Suppressor macrophage treated with lipopolysaccharide for 1 hour (primary cell): Measurements from ENCODE around the gene TTBK1.
A peak's percentile ranks its signal among the peaks of the same experiment; 100 is the strongest.

Experiments used
- DNase-seq, 3 donors: peaks; one replicate each; pipeline ENCODE4 v3.0.0-alpha.2; 2020 to 2022

Gene TTBK1

DNA sequence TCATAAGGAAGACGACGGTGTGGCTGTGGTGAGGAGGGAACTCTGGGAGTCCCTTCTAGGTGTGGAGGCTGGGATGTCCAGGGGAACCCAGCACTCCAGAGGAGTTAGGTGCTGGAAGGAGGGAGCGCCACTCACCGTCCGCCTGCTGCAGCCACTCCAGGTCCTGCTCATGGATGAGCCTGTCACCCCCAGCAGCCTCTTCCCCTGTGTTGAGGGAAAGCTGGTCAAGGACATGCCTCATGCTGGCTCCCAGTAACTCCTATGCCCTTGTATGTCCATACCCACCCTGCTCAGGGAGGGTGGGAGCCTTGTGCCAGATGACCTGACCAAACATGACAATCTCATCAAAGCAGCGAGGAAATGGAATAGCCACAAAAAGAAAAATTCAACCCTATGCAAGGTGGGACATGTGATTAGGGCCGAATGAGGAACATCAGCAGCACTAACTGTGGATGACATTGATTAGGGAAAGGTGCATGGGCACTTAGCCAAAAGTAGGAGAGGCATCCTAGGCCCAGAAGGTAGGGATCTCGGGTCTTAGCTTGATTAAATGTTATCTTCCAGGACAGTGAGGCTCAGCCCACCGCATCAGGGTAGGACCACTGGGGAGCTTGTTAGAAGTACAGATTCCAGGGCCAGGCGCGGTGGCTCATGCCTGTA lies 17.0 kb upstream of the TTBK1 start:
- peak in 1 of 3 donors; percentile 17 for DNase-seq

GRCh38 chr6:43228951-43229802 lies 14.1 kb upstream of the TTBK1 start, which contains the start of gene DNPH1:
Gene DNPH1 (minus strand): TSS chr6:43229481. CDS start chr6:43229456, 25 bp downstream.
- DNase-seq, result peak; percentile 74 to 92 (median 84)

GRCh38 chr6:43229803-43230620 lies 13.3 kb upstream of the TTBK1 start:
- DNase-seq, result peak in 1 of 3 donors; percentile 18

GRCh38 chr6:43231053-43231452 lies 12.2 kb upstream of the TTBK1 start:
- DNase-seq, result peak in 1 of 3 donors; percentile 18

- DNase-seq, result no peak
Observed at GRCh38 chr6:43231735-43232450, 11.4 kb upstream of the TTBK1 start.

GRCh38 chr6:43235841-43236240 lies 7.4 kb upstream of the TTBK1 start:
- DNase-seq, result no peak

GRCh38 chr6:43239054-43239453 lies 4.2 kb upstream of the TTBK1 start:
- no peak for DNase-seq

- peak; percentile 20 to 47 (median 27) for DNase-seq
Observed at GRCh38 chr6:43240950-43241349, 2.3 kb upstream of the TTBK1 start.

DNA sequence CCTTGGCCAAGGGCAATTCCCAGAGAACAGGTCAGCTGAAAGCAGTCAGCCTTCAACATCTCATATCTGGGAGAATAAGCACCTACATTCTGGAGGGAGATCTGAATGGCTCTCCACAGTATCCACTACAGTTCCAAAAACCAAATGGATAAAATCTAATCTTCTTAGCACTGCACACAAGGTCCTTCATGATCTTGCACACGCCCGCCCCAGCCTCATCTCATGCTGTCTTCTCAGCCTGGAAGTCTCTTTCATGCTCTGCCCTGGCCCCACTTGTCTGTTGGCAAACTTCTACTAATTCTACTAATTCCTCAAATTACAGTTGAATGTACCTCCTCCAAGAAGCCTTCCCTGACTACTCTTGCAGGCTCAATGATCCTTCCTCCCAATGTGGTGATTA lies 1.8 kb upstream of the TTBK1 start:
- DNase-seq, result no peak

DNA sequence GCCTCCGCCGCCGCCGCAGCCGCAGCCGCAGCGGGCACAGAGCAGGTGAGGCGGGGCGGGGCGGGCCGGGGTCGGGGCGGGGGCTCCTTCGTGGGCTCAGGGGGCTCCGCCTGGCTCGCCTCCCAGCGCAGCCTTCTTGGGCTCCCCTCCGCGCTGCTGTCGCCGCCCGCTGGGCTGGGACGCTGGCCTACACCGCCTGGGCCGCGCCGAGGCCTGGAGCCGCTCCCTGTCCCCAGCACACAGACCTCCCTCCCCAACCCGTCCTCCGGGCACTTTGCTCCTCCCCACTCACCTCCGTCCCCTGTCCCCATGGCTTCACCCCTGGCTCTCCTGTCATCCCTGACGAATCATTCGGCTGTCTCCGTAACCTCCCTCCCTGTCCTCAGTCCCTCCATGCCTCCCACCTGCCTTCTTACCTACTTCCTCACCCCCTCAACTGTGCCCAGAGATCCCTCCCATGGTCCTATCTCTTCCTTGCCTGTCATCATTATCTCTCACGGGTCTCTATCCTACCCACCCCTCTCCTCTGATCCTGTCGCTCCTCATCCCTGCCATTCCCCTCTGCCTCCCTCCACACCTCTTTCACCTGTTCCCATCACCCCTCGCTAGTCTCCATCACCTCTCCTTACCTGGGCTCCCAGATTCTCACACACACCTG lies 512 bp downstream of the TTBK1 start:
- no peak for DNase-seq

DNA sequence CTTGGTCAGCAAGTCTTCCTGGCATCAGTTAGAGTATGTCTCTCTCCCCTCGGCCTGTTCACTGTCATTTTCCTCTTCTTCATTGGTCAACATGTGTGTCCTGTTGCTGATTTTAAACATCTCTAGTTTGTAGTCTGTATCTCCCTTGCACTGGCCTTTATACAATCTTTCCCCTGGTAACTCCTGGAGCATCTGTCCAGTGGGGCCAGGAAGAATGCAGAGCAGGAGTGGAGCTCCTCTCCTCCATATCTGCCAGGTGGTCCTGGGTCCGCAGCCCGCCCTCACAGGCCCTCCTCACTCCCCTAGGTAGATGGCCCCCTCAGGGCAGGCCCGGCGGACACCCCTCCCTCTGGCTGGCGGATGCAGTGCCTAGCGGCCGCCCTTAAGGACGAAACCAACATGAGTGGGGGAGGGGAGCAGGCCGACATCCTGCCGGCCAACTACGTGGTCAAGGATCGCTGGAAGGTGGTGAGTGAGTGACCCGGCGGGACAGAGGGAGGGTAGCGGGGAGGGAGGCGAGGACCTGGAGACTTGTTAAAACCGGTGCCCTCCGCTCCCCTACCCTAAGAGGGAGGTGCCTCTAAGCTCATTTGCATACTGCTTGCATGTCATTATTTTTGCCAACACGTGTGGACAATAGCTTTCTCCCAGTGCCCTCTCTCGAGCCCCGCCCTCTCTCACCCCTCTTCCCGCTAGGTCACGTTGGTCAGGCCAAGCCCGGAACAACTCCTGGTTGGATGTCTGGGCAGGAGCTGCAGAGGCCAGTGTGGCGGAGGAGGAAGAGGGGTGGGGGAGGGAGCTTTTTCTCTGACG lies 3.2 kb downstream of the TTBK1 start:
- peak; percentile 14 to 45 (median 36) for DNase-seq

- peak; percentile 60 to 78 (median 64) for DNase-seq
Observed at GRCh38 chr6:43247114-43247999, 4.1 kb downstream of the TTBK1 start.

DNA sequence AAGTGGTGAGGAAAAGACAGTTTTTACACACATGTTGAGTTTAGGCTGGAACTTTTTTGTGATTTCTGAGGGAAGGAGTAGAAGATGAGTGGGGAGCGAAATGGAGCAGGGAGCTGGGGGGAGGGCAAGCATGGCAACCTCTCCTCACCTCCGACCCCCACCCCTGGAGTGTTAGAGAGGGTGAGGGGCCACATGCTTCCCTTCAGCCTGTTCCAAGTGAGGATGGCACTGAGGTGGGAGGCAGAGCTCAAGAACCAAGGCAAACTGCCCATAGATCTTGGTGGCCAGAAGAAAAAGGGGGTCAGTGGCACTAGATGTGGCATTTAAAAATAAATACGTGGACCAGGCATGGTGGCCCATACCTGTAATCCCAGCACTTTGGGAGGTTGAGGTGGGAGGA lies 4.8 kb downstream of the TTBK1 start:
- DNase-seq, result no peak

- no peak for DNase-seq
Observed at GRCh38 chr6:43248791-43249190, 5.5 kb downstream of the TTBK1 start.

DNA sequence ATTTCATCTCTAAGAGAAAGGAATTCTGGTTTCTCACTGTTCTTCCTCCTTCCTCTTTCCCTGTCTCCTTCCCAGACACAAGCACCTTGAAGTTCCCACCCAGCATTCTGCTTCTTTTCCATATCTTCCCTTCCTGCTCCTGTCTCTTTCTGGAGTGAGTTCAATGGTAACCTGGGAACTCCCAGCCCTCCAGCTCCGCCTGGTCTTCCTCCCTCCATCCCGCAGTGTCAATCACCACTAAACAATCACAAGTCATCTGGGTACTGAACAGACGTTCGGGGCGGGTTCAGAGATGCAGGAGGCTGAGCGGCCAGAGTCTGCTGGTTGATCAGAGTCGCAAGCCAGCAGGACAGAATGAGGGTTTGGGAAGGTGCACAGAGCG lies 7.7 kb downstream of the TTBK1 start:
- DNase-seq, result no peak

DNA sequence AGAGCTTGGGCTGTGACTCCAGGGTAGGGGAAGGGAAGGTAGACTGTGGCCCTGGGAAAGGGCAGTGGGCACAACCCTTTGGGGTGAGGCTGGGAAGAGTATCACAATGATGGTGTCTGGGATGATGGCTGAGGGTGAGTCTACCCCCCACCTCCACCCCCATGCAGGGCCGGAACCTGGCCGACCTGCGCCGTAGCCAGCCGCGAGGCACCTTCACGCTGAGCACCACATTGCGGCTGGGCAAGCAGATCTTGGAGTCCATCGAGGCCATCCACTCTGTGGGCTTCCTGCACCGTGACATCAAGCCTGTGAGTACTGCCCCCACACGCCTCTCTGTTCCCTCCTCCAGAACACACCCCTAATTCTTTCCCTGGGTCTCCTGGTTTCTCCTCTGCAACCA lies 10.1 kb downstream of the TTBK1 start:
- no peak for DNase-seq

- DNase-seq, result peak; percentile 81 to 88 (median 86)
Observed at GRCh38 chr6:43254138-43254817, 11.0 kb downstream of the TTBK1 start.

GRCh38 chr6:43254846-43255245 lies 11.6 kb downstream of the TTBK1 start:
- DNase-seq, result no peak

DNA sequence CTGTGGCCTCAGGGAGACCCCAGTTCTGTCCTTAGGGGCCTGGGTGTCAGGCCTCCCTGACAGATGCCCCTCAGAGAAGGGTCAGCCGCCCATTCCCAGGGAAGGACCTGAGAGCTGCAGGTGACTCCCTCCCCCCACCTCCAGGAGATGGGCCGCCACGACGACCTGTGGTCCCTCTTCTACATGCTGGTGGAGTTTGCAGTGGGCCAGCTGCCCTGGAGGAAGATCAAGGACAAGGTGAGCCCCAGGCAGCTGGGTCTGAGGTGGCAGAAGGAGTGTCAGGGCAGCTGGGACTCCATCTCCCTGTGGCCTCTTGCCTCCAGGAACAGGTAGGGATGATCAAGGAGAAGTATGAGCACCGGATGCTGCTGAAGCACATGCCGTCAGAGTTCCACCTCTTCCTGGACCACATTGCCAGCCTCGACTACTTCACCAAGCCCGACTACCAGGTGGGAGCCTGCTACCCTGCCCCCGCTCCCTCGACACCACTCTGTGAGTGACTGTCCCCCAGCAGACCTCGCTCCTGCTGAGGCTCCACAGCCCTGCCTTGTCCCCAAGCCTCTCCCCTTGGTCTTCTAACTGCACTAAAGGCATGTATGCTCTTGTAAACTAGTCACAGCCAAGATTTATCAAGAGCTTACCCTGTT lies 12.2 kb downstream of the TTBK1 start:
- DNase-seq, result no peak
